Liver (tissue), 9 donors: ENCODE measurements around the gene SYNPR. TPM values are rescaled to one million over a fixed set of nuclear protein-coding genes. Genes with fewer than 3 reads are reported as not detected.

ENCODE experiments used
- DNase-seq: peaks from one replicate; pipeline ENCODE4 v3.0.0-alpha.2; 2017; ENCODE audit warnings: low spot score
- H3K27ac ChIP-seq, 2 donors: one replicate each; pipeline ENCODE4 v1.7.0; 2013; ENCODE audit warnings: inconsistent platforms in 2 of 2, low read length in 2 of 2, control low read depth in 1 of 2, low read depth in 1 of 2, mild to moderate bottlenecking in 1 of 2
- H3K27me3 ChIP-seq, 4 donors: one replicate each; pipeline versions ENCODE4 v1.6.1 to v1.7.0; 2013; ENCODE audit warnings: low read length in 3 of 4, inconsistent platforms in 1 of 4, mild to moderate bottlenecking in 1 of 4, moderate library complexity in 1 of 4; ENCODE audit not compliant: control insufficient read depth in 4 of 4, insufficient read depth in 4 of 4
- H3K36me3 ChIP-seq, 4 donors: one replicate each; pipeline versions ENCODE4 v1.6.1 to v1.7.0; 2013; ENCODE audit warnings: low read length in 3 of 4, mild to moderate bottlenecking in 3 of 4, low read depth in 1 of 4, moderate library complexity in 1 of 4; ENCODE audit not compliant: control insufficient read depth in 4 of 4, insufficient read depth in 3 of 4
- H3K4me1 ChIP-seq, 4 donors: one replicate each; pipeline versions ENCODE4 v1.6.1 to v1.7.0; 2013; ENCODE audit warnings: low read length in 3 of 4, mild to moderate bottlenecking in 3 of 4, moderate library complexity in 1 of 4; ENCODE audit not compliant: control insufficient read depth in 4 of 4, insufficient read depth in 4 of 4
- H3K4me3 ChIP-seq, 3 donors: one replicate each; pipeline versions ENCODE4 v1.6.1 to v1.7.0; 2013; ENCODE audit warnings: low read length in 3 of 3, control low read depth in 1 of 3, low read depth in 1 of 3, mild to moderate bottlenecking in 1 of 3
- H3K9ac ChIP-seq, 2 donors: one replicate each; pipeline ENCODE4 v1.7.0; 2013; ENCODE audit warnings: low read length in 2 of 2, mild to moderate bottlenecking in 2 of 2, moderate library complexity in 2 of 2, control low read depth in 1 of 2, low read depth in 1 of 2
- H3K9me3 ChIP-seq, 4 donors: one replicate each; pipeline versions ENCODE4 v1.6.1 to v1.7.0; 2013; ENCODE audit warnings: low read length in 3 of 4; ENCODE audit not compliant: control insufficient read depth in 4 of 4
- ATF3 ChIP-seq: IDR thresholded peaks from 2 replicates; pipeline ENCODE4 v1.6.1; 2016; ENCODE audit warnings: antibody characterized with exemption
- CTCF ChIP-seq: fragments of 150-350 bp; IDR thresholded peaks from 2 replicates; pipeline ENCODE4 v1.5.1; 2017; ENCODE audit warnings: improper control_type of control experiment, low read depth, low read length; ENCODE audit not compliant: missing input control
- EGR1 ChIP-seq, 2 donors: IDR thresholded peaks; 2 replicates each; pipeline ENCODE4 v1.6.1; 2016 to 2018; ENCODE audit warnings: antibody characterized with exemption in 2 of 2, low read depth in 2 of 2
- FOXA1 ChIP-seq: IDR thresholded peaks from 2 replicates; pipeline ENCODE4 v1.6.1; 2016; ENCODE audit warnings: antibody characterized with exemption
- FOXA2 ChIP-seq: IDR thresholded peaks from 2 replicates; pipeline ENCODE4 v1.6.1; 2016; ENCODE audit warnings: antibody characterized with exemption
- GABPA ChIP-seq, 2 donors: IDR thresholded peaks in 1 of 2; conservative IDR thresholded peaks in 1 of 2; 2 replicates each; pipeline ENCODE4 v1.6.1; 2016; ENCODE audit warnings: antibody characterized with exemption in 2 of 2, mild to moderate bottlenecking in 1 of 2, moderate library complexity in 1 of 2
- HNF4A ChIP-seq, 2 donors: conservative IDR thresholded peaks; 2 replicates each; pipeline ENCODE4 v1.6.1; 2016; ENCODE audit warnings: antibody characterized with exemption in 2 of 2, mild to moderate bottlenecking in 2 of 2
- HNF4G ChIP-seq: IDR thresholded peaks from 2 replicates; pipeline ENCODE4 v1.6.1; 2016; ENCODE audit warnings: antibody characterized with exemption
- NR2F2 ChIP-seq: IDR thresholded peaks from 2 replicates; pipeline ENCODE4 v1.6.1; 2016; ENCODE audit warnings: antibody characterized with exemption
- RAD21 ChIP-seq, 2 donors: IDR thresholded peaks; 2 replicates each; pipeline ENCODE4 v1.6.1; 2016; ENCODE audit warnings: antibody characterized with exemption in 2 of 2, mild to moderate bottlenecking in 2 of 2
- REST ChIP-seq: IDR thresholded peaks from 2 replicates; pipeline ENCODE4 v1.6.1; 2016; ENCODE audit warnings: antibody characterized with exemption, mild to moderate bottlenecking
- SP1 ChIP-seq: IDR thresholded peaks from 2 replicates; pipeline ENCODE4 v1.6.1; 2018; ENCODE audit warnings: antibody characterized with exemption, mild to moderate bottlenecking
- TAF1 ChIP-seq: conservative IDR thresholded peaks from 2 replicates; pipeline ENCODE4 v1.6.1; 2016; ENCODE audit warnings: antibody characterized with exemption, mild to moderate bottlenecking
- YY1 ChIP-seq: IDR thresholded peaks from 2 replicates; pipeline ENCODE4 v1.6.1; 2016; ENCODE audit warnings: antibody characterized with exemption, mild to moderate bottlenecking
- ZBTB33 ChIP-seq: IDR thresholded peaks from 2 replicates; pipeline ENCODE4 v1.6.1; 2016; ENCODE audit warnings: antibody characterized with exemption
- WGBS: extraction: QIAGEN DNeasy Blood & Tissue Kit; methylation state at CpG from one replicate; pipeline ENCODE4 v1.1.7; 2013; 5-methylcytosine and 5-hydroxymethylcytosine counted together
- polyA plus RNA-seq, 2 donors: library from polyadenylated mRNA; stranded (reverse) in 1 of 2; unstranded in 1 of 2; fragments of 200-250 nt in 1 of 2; fragments of >200 nt in 1 of 2; fragmentation: Nextera tagmentation in 1 of 2; extraction: Ambion mirVana in 1 of 2; gene quantifications; one replicate each; pipeline versions ENCODE4 v1.2.1 to v1.2.3, GENCODE V29; 2013 to 2015
- total RNA-seq, 2 donors: library from RNA; depleted of rRNA; stranded (reverse); fragments of >200 nt; gene quantifications; one replicate each; pipeline ENCODE4 v1.2.3, GENCODE V29; 2014
- donor health status: healthy.
- donor health status: healthy.
- donor health status: healthy.
- donor health status: healthy.
- donor health status: healthy.

The SYNPR gene
- total and polyA plus RNA-seq, 4 donors, result not detected

- Histone ChIP-seq H3K9me3 (no peaks in the 10 kb centered on the region), H3K27me3 (peaks cover 0 to 11% (median 0%) of the 10 kb centered on the region in 4 donors), H3K4me1 (no peaks in the 10 kb centered on the region), H3K9ac (no peak overlapping the region), H3K36me3 (no peaks in the 10 kb centered on the region), H3K27ac (no peak overlapping the region), H3K4me3 (no peak overlapping the region)
- DNase-seq, result no peak
- 68% methylated on average over 5 of the region's 5 CpGs for WGBS
- TF ChIP-seq FOXA1, result no peak
- no peak for TF ChIP-seq YY1
- no peak for TF ChIP-seq REST
- no peak for TF ChIP-seq EGR1 (IDR thresholded peaks at IDR 0.05; ENCODE audit: low read depth in 2 of 2)
- no peak for TF ChIP-seq HNF4A (conservative IDR thresholded peaks at IDR 0.05)
- TF ChIP-seq RAD21 (IDR thresholded peaks at IDR 0.05), result no peak
- no peak for TF ChIP-seq NR2F2
- no peak for TF ChIP-seq GABPA (IDR thresholded peaks at IDR 0.05 in 1 of 2, conservative IDR thresholded peaks at IDR 0.05 in 1 of 2)
- no peak for TF ChIP-seq TAF1
Observed at GRCh38 chr3:63450634-63451363, 172.7 kb downstream of the SYNPR start.

GRCh38 chr3:63456901-63457300 is 178.8 kb downstream of the SYNPR start:
- H3K27me3 ChIP-seq, result peaks cover 0 to 10% (median 0%) of the 10 kb centered on the region in 4 donors
- no peak overlapping the region for H3K9ac ChIP-seq
- no peaks in the 10 kb centered on the region for H3K4me1 ChIP-seq
- H3K9me3 ChIP-seq, result no peaks in the 10 kb centered on the region
- no peaks in the 10 kb centered on the region for H3K36me3 ChIP-seq
- no peak overlapping the region for H3K4me3 ChIP-seq
- H3K27ac ChIP-seq, result no peak overlapping the region
- no peak for DNase-seq
- TF ChIP-seq RAD21 (IDR thresholded peaks at IDR 0.05) (no peak), SP1 (no peak), FOXA2 (no peak), FOXA1 (no peak), YY1 (no peak), EGR1 (IDR thresholded peaks at IDR 0.05; ENCODE audit: low read depth in 2 of 2) (no peak), CTCF (no peak), REST (no peak), ZBTB33 (no peak), ATF3 (no peak), GABPA (IDR thresholded peaks at IDR 0.05 in 1 of 2, conservative IDR thresholded peaks at IDR 0.05 in 1 of 2) (no peak), HNF4G (no peak)
- 39% methylated on average over 6 of the region's 6 CpGs for WGBS
